ENCODE measurements around the gene UGP2.

The UGP2 gene

DNA sequence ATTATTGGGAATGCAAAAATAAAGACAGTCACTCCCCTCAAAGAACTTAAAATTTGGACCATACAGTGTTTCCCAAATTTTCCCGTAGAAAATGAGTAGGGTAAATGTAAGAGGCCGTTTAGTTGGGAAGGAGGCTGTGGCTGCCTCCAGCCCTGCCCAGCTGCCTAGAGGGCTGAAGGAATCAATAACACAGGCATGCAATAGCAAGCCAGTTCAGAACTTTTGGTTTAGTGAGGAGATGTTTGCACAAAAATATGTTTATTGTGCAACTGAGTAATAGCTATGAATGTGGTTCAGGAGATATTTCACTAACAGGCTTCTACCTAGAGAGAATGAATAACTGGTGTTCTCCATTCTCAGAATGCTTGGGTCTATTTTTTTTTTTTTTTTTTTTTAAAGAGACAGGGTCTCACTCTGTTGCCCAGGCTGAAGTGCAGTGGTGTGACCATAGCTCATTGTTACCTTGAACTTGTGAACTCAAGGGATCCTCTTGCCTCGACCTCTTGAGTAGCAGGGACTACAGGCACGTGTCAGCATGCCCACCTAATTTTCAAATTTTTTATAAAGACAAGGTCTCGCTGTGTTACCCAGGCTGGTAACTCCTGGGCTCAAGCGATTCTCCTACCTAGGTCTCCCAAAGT is 23.6 kb downstream of the UGP2 start:
- DNase-seq (ENCODE audit: low spot score): peak; percentile 67

DNA sequence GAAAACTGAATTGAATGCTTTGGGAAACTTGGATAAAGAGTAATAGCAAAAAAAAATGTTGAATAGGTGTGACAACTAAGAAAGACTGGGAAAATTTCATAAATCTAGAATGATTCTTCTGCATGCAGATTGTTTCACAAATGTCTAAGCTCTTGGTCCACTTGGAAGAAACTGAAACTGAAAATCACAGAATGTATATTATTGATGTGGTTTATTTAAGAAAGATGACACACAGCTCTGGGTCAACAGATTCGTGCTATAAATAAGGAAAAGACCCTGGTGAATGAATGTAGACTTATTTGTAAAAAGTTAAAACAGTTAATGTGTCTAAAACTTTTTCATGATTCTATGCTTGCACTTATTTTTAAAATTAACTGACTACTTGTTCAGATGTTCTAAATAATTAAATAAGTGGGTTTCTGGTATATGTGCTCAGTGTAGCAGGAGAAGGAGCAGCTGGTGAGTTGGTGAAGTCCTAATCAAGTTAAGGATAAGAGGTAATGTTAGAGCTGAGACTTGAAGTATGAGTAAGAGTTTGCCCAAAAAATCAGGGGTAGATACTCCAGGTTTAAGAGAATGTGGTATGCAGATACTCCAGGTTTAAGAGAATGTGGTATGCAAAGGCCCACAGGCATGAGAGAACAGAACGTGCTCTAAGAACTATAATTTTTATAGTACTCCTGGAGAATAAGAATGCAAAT is 24.5 kb downstream of the UGP2 start:
- DNase-seq (ENCODE audit: low spot score): no peak

DNA sequence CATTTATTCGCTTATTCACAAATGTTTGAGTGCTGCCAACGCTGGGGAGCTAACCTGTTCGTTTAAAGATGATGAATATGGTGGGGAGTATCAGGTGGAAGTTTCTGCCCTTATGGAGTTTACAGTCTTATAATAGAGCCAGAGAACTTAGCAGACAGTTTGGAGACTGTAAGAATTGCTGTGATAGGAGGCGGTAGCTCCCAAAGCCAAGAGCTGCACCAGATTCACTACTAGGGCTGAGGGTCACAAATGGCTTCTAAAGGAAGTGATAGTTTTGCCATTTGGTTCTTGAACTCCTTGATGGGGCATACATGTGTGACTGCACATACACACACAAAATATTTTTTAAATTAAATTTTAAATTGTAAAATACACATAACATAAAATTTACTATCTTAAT is 29.0 kb downstream of the UGP2 start:
- no peak for DNase-seq (ENCODE audit: low spot score)

DNA sequence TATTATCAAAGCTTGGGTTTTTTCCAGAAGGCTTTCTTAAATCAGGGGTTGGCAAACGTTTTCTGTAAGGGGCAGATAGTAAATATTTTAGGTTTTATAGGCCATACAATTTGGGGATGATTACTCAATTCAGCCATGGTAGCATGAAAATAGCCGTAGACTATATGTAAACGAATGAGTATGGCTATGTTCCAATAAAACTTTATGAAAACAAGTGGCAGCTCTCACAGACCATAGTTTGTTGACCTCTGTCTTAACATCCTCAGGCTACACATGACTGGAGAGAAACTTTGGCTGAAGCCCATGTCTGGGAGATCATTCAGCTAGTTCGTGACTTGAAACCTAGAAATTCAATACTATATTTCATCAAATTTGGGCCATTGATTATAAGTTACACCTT is 30.2 kb downstream of the UGP2 start:
- DNase-seq (ENCODE audit: low spot score): no peak

DNA sequence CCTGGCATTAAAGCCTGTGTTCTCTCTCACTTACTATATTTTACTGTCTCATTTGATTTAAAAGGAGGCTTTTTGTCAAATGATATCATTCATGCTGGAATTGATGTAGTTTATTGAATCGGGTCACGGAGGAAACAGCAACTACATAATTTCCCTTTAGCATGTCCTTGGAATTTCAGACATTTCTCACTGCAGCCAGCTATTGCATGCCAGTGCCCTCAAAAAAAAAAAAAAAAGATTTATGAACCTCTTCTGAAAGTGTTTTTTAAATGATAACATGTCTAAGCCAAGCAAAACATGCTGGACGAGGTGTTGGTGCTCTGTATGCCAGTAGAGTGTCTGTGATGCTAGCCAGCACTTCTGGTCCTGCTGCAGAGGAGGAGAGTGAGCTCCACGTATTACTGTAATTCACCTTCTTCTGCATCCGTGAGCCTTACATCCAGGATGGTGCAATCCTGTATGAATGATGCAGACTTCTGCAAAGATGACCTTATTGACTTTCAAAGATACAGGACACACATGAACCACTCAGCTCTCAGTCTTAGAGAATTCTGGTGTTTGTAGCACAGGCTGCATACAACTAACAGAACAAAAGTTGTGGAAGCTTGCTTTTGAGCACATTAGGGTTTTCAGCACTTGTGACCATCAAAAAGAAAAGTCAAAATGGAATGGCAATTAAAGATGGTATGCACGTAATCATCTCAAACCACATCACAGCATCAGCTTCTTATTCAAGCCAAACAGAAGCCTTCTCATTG is 31.1 kb downstream of the UGP2 start:
- DNase-seq (ENCODE audit: low spot score): no peak

DNA sequence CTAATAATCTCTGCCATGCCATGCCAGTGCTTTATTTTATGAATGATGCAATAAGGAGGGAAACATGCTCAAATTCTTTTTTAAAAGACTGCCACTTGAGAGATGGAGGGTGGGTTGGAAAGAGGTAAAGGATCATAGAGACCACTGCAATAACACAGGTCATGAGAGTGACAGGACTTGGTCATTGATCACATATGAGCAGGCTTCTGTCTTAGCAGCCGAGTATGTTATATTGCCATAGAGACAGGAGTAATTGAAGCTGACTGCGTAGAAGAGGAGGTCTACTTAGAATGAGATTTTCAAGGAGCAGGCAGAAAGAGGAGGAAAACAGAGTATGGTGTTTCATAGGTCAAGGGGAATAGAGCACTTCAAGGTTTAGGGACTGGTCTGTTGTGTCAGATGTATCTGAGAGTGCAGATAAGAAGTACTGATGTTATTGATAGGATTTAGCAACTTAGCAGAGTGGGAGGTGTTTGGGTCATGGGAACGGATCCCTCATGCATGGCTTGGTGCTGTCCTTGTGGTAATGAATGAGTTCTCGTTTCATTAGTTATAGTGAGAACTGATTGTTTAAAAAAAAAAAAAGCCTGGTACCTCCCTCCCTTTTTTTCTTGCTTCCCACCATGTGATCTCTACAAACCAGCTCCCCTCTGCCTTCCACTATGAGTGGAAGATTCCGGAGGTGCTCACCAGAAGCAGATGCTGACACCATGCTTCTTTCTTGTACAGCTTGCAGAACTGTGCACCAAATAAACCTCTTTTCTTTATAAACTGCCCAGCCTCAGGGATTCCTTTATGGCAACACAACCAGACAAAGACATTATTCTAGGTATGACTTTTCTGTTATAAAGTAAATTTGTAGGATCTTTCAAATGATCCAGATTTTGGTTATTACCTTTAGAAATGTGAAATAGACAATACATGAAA is 32.8 kb downstream of the UGP2 start:
- DNase-seq (ENCODE audit: low spot score): no peak

DNA sequence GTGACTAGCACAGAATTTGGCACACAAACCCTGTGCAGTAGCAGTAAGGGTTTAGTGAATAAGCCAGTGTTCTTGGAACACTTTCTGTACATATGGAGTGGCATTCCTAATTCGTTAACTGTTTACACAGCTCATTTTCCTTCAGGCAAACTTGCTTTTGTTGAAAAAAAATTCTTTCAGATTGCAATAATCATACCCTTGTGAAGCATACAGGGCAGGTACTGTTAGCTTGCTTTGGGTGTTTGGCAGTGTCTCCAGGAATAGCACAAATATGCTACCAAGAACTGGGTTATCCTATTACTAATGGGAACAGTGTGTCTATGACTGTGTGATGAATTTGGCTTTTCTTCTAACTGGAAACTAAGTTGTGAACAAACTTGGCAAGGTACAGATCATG is 33.4 kb downstream of the UGP2 start:
- peak; percentile 27 for DNase-seq (ENCODE audit: low spot score)

DNA sequence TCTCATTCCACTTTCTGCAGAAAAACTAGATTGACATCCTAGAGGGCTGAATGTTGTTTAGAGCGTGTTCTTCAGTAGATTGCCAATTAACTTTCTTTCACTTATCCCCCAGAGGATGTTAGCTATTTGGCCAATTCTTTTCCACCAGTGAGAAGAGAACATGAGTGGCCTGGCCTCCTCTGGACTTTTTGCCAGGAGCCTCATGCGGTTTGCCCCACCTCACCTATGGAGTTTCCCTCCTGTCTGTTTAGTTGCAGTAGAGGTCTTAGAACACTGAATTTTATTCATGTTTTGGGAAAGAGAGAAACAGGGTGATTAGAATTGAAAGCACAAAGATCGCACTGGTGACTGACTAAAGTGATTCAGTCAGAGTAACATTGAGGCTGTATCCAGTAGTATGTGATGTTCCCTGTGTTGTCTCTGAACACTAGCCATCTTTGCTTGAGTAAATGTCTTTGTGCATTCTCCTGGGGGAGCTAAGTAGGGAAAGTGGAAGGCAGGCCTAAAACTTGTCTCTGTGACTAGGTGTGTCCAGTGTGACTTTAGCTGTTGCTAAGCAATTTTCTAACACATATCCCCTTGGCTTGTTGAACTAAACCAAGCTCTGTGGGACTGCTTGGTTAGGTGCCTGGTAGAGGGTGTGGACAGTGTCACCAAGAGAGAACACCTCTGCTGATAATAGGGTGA is 34.0 kb downstream of the UGP2 start:
- DNase-seq (ENCODE audit: low spot score): peak; percentile 13

DNA sequence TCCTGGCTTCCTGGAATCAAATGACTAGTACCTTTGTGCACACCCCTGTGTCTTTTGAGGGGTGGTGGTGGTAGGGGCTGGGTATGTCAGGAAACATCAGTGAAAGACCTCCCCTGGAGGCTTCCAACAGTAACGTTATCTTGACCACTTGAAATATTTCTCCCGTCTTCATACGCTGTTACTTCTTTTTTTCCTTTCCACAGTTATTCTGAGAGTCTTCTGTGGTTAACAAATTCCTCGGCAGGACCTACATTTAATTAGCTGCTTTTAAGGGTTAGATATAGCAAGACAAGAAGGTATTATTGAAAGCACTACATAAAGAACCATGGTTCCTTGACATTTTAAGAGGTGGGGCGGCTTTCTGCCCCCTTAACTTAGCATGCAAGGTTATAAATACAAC is 34.6 kb downstream of the UGP2 start:
- no peak for DNase-seq (ENCODE audit: low spot score)

DNA sequence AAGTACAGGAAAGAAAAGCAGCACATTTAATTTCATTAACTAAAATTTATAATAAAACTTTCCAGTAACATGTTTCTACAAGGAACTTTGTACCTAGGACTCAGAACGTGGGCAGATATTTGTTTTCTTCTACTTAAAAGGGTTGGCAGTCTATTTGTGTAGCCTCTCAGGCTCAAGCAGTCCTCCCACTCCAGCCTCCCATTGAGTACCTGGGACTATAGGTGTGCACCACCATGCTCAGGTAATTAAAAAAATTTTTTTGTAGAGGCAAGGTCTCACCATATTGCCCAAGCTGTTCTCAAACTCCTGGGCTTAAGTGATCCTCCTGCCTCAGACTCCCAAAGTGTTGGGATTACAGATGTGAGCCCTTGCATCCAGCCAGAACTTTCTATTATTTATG is 36.8 kb downstream of the UGP2 start:
- no peak for DNase-seq (ENCODE audit: low spot score)

DNA sequence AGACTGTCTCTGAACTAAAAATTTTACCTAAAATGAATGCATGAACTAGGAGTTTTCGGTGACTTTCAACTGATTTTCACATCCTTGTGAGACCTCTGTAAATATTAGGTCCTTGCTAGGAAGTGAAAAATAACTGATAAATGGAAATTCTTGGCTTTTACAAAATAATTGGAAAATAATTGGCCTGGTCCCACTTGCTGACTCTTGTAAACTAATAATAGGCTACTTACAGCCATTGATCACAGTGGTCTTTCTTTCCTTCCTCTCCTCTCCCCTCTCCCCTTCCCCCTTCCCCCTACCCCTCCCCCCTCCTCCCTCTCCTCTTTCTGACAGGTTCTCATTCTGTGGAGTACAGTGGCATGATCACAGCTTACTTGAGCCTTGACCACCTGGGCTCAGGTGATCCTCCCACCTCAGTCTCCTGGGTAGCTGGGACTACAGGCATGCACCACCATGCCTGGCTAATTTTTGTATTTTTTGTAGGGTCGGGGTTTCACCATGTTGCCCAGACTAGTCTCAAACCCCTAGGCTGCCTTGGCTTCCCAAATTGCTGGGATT is 38.3 kb downstream of the UGP2 start:
- no peak for DNase-seq (ENCODE audit: low spot score)

DNA sequence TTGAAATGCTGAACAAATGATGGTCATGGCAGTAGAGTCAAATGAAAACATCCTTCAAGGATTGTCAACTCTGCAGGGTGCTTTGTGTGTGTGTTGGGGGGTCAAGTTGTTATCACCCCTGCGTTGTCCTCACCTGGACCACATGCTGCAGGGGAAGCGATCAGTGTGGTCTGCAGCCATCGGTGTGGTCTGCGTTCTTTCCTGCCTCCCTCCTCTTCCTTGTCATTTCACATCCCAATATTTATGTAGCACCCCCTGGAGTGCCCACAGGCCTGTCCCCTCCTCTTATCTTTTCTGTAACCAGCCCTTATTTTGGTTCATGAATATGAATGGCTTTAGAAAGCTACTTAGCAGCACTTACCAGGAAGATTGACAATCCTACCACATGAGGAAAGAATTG is 38.9 kb downstream of the UGP2 start:
- DNase-seq (ENCODE audit: low spot score): no peak

DNA sequence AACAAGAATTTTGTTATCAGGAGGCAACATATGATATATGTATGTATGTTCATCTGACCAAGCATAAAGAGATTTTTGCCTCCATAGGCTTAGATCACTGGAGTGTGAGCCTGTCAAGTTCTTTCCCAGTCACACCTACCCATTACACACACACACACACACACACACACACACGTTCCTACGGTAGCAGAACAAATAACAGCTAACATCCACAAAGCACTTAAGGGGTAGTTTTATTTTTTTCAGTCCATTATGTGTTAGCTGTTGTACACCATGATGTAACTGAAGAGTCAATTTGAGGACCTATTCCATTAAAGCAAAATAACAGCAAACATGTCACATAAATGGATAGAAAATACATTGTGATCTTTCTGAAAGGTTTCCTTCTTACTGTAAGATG is 39.5 kb downstream of the UGP2 start:
- no peak for DNase-seq (ENCODE audit: low spot score)

DNA sequence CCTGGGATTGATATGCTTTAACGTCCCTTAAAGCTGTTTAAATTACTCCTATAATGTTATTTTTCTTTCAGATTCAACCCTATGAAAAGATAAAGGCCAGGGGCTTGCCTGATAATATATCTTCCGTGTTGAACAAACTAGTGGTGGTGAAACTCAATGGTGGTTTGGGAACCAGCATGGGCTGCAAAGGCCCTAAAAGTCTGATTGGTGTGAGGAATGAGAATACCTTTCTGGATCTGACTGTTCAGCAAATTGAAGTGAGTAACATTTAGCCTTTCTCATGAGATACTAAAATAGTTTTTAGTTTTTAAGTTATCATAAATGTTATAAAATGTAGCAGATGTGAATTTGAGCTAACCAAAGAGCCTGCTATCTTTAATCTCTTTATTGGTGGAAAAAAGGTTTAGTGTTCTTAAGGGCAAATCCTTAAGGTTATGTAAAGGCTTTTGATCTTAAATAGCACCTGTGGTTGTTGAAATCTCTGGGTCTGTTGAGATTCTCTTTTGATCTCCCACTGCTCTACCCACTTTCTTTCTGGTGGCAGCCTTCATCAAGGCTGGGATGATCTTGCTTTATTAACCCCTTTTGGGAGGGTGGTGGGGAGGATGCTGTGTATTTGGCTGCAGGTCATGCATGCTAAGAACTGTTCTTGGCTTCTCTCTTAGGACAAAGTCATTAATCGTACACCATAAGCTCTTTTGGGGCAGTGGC is 40.9 kb downstream of the UGP2 start:
- no peak for DNase-seq (ENCODE audit: low spot score)

DNA sequence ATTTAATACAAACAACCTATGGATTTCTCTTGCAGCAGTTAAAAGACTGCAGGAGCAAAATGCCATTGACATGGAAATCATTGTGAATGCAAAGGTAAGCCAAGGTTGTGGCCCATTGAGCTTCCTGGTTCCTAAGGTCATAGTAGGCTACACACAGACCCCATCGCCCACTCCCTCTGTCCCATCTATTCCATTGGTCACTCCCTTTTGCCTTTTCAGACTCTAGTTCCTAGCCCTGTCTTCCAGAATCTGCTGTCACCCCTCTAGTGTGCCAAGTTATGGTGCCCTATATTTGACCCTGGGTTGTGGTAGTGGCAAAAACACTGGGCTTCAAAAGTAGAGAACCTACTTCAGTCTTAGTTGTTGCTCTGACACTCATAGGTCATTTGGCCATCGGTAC is 44.7 kb downstream of the UGP2 start:
- DNase-seq (ENCODE audit: low spot score): no peak

DNA sequence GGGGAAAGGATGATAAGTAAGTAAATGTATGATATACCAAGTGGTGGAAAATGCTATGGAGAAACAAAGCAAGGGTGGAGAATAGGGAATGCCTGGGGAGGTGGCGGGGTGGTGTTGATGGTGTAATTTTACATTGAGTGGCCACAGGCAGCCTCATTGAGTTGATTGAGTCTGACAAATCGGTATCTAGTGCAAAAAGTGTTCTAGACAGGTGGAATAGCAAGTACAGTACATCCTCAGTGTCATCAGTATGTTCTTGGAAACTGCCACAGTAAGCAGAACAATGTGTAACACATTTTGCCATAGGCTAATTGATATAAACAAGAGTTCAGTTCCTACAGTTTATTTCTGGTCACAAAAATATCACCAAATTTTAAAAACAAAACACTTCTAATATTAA is 46.4 kb downstream of the UGP2 start:
- no peak for DNase-seq (ENCODE audit: low spot score)

DNA sequence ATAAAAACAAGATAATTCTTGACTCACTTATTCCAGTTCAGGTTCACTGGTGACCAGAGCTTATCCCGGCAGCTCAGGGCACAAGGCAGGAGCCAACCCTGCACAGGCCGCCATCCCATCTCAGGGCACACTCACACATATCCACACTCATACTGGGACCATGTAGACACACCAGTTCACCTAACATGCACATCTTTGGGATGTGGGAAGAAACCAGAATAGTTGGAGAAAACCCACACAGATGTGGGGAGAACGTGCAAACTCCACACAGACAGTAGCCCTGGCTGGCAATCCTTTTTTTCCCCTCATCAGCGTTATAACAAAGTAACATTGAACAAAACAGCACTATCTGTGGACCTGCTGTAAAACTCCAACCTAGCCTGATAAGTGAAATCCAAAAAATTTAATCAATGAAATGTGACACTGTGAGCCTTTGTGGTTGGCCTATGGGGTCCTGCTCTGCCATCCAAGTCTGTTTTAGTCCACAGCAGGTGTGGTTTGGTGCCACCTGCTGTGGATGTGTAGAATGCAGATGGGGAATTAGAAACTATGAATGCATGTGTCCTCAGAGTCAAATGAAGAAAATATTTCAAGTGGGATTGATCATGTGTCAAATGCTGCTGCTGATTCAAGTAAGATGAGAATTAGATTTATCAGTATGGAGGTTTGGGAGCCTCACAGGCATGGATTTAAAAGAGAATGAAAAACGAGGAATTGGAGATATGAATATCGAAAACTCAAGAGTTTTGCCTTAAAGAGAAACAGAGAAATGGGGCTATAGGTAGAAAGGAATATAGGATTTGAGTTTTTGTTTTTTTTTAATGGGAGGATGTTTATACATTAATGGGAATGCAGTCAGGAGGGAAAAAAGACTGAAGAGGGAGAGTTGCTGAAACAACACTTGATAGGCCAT is 47.0 kb downstream of the UGP2 start:
- peak; percentile 56 for DNase-seq (ENCODE audit: low spot score)

DNA sequence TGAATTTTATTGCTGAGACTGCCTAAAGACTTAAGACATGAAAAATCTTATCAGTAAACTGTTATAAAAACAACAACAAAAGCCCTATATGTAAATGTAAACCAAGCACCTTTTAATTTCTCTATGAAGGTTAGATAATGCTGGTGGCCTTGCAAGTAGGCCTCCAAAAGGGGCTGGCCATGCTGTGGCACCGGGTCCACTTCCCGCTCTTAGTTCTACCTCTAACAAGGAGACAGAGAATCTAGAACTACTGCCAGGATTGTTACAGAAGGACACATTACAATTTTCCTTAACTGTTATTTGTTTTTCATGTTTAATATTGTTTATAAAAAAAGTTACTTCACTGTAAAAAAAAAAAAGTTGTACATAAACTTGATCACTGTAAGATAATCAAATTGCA is 49.0 kb downstream of the UGP2 start:
- no peak for DNase-seq (ENCODE audit: low spot score)

DNA sequence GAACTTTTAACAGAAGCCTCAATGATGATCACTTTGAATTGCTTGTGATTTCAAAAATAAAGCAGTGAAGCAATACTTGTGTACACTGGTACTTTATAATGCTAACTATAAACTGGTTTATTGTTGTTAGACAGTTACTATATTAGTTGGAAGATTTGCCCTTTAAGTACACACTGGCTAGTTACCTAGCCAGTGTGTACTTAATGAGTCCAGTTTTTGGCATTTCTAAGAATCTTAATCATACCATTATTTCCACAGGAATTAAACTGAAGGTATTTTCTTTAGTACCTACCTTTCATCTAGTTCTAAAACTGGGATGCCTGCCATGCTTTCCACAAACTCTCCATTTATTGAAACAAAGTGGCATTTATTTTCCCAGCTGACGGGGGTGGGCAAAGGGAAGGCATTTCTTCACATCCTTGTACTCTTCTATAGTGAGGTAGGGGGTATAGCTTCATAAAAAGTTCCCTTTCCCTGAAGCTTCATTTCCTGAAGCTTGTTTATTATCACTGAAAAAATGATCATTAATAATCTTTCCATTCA is 49.9 kb downstream of the UGP2 start:
- DNase-seq (ENCODE audit: low spot score): no peak

All from GM03348 (cell line).